Stimulated activated CD8-positive, alpha-beta memory T cell treated with anti-CD3 and anti-CD28 coated beads, Interleukin-4, amount 100 ng/mL, for 1 hour (primary cell): Measurements from ENCODE around the gene CCDC187.
"Not testable (repeated sequence)": the region's sequence is repeated elsewhere in the genome, so short reads cannot be mapped to it uniquely, and the experiment has no call there.

Source experiments
- DNase-seq, 2 donors: peaks; one replicate each; pipeline ENCODE4 v3.0.0-alpha.2; 2020; ENCODE audit warnings: low read depth in 2 of 2, low spot score in 1 of 2

CCDC187 gene

DNA sequence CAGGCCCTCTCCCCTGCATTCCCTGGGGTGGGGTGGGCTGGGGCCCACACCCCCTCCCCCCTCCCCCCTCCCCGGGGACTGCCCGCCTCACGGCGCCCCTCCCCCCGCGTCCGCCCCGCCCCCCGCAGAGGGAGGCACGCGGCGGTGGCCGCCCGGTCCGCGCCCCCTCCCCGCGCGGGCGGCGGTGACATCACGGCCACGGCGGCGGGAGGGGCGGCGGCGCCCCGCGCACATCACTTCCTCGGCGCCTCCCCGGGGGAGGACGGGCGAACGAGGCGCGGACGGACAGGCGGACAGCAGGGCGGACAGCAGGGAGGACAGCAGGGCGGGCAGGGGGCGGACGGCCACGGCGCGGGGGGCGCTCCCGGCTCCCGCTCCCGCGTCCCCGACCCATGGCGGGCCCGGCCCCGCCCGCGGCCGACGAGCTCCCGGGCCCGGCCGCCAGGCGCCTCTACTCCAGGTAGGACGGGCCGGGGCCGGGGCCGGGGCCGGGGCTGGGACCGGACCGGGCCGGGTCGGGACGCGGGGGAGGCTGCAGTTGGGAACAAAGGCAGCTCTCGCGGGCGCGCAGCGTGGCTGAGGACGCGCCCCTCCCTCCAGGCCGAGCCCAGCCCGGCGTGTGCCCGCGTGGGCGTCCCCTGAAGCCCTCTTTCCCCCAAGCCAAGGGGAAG is 23.5 kb upstream of the CCDC187 start, which contains the start of gene GPSM1:
Gene GPSM1 (plus strand): TSS at position 236 of the 671 bp plus-strand sequence. CDS start 157 bp downstream, at position 393.
- DNase-seq = no peak

DNA sequence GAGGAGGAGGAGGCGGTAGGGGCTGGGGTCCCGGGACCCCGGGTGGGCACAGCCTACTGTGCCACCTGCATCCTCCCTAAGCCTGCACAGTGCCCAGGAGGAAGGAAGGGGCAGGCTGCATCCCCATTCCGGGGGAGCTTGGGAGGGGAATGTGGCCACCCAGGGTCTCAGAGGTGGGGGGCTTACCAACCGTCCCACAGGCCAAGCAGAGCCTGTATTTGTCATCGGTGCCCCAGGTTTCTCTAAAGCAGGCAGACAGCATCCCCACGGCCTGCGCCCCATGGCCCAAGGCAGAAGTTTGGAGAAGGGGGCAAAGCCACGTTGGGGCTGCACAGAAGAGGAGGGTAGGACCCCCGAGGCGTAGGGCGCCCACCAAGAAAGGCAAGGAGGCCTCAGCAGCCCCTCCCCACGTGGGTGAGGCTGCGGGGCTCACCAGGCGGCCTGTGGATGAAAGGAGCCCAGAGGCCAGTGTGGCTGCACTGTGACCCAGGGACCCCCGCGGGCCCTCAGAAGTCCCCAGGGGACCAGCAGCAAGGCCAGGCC is 22.9 kb upstream of the CCDC187 start:
- DNase-seq = no peak

DNA sequence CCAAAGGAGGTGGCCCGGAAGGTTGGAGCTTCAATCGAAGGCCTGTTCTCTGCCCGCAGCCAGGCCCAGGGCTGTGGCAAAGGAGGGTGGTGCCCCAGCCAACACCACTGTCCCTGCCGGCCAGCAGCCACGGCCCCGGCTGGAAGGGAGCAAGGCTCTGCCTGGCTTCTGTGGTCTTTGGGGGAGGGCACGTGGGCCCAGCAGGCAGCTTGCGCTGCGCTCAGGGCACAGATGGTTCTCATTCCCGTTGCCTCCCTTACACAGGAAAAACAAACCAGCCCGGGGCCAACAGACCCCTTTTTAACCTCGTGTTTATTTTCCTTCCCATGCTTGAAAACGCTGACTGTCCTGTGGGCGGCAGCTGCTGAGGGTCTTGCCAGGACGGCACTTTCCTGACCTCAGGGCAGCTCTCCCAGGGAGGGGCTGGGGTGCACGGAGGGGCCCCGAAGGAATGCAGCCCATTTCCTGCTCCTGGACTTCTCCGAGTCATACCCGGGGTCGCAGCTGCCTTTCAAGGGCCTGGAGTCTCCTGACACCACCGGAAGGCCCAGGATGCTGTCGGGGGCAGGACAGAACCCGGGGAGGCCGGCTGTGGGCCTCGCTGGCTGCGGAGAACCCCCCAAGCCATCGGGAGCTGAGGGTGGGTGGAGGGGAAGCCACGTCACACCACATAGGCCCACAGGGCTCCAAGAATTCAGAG is 22.3 kb upstream of the CCDC187 start:
- DNase-seq = no peak

DNA sequence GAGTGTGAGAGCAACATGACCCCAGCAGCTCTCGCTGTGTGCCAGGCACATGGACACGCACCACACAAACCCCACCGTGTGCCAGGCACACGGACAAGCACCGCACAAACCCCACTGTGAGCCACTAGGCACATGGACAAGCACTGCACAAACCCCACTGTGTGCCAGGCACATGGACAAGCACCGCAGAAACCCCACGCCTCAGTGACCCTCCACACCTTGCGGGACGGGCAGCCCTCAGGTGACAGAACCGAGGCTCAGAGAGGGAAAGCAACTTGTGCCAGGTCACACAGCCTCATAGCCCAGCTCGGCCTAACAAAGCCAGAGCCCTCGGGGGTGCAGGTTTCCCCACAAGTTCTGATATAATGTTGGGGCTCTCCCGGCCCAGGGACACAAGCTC is 21.5 kb upstream of the CCDC187 start:
- no peak for DNase-seq

DNA sequence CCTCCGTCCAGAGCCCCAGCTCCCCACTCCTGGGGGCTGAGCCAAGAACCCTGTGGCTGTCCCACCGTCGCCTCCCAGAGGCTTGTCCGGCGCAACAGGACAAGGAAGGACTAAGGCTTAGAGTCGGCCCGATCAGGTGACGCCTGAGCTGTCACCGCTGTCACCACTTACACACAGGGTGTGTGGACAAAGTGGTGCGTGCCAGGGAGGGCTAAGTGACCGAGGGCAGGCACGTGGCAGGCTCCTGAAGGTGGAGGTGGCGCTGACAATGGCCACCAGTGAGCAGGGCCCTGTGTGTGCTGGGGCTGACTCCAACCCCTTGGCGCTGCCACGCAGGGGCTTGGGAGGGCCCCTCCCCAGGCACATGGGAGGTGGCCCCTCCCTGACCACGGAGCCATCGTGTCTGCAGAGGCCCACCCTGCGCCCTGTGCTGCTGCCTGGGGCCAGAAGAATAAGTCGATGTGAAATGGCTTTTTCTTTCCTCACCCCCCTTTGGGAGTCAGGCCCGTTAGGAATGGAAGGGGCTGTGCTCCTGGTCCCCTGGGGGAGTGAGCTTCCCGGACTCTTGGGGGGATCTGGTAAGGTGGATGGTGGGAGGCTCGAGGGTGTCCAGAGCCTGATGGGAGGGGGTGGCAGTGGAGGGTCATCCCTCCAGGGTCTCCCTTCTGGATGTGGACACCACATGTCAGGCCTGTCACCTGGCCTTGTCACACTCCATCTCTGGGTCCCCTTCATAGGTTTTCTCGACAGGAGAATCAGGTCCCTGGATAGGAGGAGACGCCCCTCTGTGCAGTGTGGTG is 20.8 kb upstream of the CCDC187 start:
- no peak for DNase-seq

DNA sequence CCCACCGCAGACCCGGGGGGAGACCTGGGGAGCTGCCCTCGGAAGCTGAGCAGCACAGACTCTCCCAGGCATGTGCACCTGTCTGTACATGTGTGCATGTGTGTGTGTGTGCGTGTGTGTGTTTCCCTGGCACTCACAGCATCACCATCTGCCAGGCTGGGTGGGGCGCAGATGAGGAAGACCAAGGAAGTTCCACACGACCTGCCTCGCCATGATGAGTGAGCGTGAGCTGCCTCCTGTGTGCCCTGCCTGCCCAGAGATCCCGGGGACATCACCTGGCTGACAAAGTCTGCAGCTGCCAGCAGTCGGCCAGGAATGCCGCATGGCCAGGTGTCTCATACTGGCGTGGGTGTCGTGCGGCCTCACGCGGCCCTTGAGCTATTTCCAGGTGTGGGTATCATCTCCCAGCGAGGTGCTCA is 19.5 kb upstream of the CCDC187 start:
- no peak for DNase-seq

DNA sequence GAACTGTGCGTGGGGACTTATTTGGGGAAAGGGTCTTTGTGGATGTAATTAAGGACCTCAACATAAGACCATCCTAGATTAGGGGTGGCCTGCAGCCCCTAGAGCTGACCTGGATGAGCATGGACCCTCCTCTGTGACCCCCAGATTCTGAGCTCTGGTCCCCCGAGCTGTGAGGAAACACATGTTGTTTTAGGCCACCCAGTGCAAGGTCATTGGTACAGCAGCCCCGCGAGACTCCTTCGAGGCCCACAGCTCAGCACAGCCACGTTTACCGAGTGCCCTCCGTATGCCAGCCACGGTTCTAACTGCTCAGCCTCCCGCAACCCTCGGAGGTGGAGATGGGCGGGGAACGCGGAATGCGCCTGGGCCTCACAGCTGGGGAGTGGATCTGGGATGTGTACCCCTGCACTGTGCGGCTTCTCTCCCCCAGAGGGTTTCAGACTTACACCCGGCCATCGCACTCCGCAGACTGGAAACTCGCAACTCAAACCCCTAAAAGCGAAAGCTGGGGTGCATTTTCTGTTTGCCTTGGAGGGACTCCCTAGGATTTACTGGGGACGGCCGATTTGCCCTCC is 18.9 kb upstream of the CCDC187 start:
- no peak for DNase-seq

DNA sequence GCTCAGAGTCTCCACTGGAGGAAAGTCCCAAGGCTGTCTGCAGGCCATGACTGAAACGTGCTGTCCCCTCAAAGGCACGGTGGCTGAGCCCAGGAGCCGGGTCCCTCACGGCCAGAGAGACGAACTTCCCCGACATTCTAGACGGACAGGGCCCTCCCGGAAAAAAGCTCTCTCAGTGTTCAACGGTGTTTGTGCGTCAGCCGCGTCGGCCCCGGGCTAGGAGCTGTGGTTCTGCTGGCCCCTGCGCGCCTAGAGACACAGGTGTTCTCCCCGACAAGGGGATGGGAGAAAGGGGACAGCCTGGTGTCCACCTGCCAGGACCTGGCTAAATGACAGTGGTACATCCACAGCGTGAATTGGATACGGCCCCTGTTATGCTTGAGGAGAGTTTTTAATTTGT is 17.7 kb upstream of the CCDC187 start:
- no peak for DNase-seq

DNA sequence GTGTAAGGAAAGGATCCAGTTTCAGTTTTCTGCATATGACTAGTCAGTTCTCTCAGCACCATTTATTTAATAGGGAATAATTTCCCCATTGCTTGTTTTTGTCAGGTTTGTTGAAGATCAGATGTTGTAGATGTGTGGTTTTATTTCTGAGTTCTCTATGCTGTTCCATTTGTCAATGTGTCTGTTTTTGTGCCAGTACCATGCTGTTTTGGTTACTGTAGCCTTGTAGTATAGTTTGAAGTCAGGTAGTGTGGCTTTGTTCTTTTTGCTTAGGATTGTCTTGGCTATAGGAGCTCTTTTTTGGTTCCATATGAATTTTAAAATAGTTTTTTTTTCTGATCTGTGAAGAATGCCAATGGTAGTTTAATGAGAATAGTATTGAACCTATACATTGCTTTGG is 17.1 kb upstream of the CCDC187 start:
- not testable (repeated sequence) for DNase-seq

DNA sequence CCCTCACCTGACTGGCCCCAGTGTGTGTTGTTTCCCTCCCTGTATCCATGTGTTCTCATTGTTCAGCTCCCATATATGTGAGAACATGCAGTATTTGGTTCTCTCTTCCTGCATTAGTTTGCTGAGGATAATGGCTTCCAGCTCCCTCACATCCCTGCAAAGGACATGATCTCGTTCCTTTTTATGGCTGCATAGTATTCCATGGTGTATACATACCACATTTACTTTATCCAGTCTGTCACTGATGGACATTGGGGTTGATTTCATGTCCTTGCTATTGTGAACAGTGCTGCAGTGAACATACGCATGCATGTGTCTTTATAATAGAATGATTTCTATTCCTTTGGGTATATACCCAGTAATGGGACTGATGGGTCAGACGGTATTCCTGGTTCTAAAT is 16.1 kb upstream of the CCDC187 start:
- DNase-seq = not testable (repeated sequence)

DNA sequence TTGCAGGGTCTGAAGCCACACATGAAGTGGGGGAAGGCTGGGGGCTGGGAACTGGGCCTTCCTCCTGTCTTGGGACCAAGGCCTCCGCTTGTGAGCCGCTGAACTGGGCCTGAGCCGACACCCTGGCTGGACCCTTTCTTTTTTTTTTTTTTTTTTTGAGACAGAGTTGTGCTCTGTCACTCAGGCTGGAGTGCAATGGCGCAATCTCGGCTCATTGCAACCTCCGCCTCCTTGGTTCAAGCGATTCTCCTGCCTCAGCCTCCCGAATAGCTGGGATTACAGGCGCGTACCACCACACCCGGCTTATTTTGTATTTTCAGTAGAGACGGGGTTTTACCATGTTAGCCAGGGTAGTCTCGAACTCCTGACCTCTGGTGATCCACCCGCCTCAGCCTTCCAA is 15.3 kb upstream of the CCDC187 start:
- not testable (repeated sequence) for DNase-seq

DNA sequence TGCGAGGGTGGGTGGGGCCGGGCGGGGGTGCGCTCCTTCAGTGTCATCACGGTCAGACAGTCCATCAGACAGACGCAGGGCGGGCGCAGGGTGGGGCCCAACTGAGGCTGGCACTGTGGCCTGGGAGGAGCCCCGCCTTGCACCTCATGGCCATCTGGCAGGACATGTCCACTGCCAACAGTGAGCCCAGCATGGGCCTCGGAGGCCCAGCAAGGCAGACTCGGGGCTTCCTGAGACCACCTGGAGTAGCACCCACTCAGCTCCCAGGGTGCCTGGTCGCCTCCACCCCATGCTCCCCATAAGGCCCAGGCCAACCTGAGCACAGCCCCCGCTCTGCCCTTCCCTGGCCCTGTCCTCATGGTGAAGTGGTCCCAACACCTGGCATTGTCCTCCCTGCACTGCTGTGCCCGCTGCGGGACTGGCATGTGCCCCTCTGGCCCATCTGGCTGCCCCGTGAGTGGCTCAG is 14.9 kb upstream of the CCDC187 start:
- no peak for DNase-seq

DNA sequence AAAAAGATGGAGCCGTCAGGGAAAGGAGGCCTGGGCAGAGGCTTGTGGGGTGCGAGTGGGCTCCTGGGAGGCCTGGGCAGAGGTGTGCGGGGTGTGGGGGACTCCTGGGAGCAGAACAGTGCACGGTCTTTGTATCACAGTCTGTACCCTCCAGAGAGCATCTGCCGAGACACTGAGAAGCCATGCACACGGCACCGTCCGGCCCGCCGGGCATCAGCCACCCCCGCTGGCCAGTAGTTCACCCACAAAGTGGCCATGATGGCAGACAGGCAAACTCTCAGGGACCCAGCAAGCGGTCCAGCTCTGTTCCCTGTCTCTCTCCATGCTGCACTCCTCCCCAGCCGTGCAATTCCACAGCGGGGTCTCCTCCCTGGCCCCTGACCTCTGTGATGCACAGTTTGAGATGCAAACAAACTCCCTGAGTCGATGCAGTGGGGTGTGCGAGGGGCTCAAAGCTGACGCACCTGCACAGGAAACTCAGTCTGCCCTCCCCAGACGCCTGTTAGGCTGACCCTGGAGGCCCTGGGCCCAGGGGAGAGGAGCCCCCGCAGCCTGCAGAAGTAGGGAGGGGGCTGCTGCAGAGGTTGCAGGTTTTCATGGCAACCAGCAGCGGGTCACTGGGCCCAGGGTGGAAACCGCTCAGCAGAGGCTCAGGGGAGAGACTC is 14.3 kb upstream of the CCDC187 start:
- no peak for DNase-seq

DNA sequence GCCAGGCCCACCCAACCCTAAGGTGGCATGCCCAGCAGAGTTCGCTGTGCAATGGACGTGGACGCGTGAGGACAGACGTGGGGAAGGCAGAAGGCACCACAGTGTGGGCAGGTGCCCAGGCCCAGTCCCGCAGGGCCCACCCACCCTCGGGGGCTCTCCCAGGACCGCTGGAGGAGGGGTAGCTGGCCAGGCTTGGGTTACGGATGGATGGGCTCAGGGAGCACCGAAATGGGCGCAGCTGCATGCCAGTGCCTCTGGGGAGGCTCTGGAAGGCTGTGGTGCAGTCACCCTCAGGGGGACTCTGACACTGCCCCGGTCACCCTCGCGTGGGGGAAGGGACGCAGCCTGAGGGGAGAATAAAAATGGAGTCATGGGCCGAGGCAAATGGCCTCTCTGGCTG is 13.8 kb upstream of the CCDC187 start:
- DNase-seq = no peak

DNA sequence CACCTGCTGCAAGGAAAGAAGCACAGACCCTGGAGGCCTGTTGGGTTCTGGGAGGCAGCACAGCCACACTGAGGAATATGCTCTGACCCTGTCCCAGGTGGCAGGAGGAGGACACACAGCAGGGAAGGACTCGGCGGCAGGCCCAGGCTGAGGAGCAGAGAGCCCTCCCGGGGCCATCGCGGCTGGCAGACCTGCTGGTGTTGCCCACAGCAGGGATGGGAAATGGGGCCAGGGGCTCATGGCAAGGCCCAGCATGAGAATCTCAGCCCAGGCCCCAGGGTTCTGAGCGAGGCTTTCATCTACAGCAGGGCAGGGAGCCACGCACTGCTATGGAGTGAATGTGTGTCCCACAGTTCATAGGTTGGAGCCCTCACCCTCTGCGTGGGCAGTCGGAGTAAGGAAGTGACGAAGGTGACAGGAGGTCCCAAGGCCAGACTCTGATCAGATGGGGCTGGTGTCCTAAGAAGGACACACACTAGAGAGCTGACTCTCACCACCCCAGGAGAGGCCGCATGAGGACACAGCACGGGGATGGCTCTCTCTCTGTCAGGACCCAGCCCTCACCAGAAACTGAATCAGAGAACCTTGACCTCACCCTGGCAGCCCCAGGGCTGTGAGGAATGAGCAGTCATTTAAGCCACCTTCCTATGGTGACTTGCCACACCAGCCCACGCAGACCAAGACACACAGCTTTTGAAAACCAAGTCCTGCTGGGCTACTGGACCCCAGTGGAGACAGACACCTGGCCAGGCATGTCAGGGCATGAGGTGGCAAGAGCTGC is 13.2 kb upstream of the CCDC187 start:
- no peak for DNase-seq

DNA sequence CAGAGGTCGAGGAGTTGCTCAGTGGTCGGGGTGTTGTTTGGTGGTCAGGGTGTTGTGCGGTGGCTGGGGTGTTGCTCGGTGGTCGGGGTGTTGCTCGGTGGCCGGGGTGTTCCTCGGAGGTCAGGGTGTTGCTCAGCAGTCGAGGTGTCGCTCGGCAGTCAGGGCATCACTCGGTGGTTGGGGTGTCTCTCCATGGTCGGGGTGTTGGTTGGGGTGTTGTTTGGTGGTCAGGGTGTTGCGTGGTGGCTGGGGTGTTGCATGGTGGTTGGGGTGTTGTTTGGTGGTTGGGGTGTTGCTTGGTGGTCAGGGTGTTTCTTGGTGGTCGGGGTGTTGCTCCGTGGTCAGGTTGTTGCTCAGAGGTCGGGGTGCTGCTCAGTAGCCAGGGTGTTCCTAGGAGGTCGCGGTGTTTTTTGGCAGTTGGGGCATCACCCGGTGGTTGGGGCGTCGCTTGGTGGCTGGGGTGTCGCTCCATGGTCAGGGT is 12.4 kb upstream of the CCDC187 start:
- no peak for DNase-seq

DNA sequence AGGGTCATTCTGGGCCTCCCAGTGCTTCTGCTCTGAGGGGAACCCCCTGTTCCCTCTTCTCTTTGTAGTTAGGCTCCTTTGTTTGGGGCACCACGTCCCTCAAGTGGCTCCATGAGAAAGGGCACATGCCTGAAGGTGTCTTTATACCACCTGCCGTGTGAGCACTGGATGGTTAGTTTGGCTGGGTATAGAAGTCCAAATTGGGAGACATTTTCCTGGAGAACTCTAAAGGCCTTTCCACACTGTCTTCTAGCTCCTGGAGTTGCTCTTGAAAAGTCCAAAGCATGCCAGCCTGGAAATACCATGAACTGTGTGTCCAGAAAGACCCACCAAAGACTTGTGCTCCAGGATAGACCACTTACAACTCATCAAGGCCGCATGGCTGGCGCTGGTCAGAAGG is 11.1 kb upstream of the CCDC187 start:
- no peak for DNase-seq

DNA sequence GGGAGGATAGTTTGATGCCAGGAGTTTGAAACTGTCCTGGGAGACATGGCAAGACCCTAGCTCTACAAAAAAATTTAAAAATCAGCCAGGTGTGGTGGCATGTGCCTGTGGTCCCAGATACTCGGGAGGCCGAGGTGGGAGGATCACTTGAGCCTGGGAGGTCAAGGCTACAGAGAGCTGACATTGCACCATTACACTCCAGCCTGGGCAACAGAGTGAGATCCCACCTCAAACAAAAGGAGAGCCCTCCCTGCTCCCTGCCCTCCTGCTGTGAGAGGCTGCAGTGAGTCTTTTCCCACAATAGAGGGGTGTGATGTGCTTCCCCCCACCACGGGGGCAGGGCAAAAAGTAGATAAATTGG is 10.1 kb upstream of the CCDC187 start:
- DNase-seq = no peak

DNA sequence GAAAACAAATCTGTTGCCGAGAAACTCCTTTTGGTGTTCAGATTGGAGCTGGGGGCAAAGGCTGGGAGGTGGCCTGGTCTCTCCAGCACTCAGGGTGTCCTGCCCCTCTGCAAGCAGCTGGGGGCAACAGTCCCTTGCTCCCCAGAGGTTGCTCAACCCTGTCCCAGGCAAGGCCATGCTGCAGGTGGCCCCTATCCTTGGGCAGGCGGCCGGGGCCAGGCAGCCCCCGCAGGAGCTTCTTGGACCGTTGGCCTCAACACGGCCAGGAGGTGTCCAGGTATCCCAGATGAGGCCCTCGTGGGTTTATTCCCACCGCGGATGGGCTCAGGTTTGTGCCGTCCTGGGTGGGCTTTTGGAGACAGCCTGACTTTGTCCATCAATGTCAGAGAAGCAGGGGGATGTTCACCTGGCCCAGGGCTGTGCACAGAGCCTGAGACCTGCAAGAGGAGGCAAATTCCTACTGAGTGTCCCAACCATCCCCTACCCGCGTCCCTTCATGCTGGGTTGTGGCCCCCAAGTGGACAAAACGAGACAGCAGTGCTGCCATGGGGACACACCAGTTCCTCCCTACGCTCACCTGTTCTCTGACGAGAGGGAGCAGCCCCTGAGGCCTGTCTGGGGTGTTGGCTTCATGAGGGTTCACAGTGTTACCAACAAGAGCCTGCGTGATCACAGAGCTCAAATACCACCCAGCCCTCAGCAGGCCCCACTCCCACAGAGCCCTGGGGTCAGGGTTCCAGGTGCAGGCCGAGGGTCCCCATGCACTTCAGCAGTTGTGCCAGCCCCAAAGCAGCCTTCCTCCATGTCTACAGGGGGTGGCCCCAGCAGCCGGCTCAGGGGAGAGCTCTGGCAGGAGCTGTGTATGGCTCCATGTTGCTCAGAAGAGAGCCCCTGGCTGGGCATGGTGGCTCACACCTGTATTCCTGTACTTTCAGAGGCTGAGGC is 9.5 kb upstream of the CCDC187 start:
- DNase-seq = no peak
